GM12874 (cell line): ENCODE measurements around the gene BCAS3.

Experiments
- TF ChIP-seq, protein P1 (sequence below): IDR thresholded peaks from 2 replicates; pipeline ENCODE4 v1.5.1; 2011; ENCODE audit warnings: low read depth, mild to moderate bottlenecking, control low read depth, low read length, moderate library complexity; ENCODE audit not compliant: insufficient read depth

The BCAS3 gene

DNA sequence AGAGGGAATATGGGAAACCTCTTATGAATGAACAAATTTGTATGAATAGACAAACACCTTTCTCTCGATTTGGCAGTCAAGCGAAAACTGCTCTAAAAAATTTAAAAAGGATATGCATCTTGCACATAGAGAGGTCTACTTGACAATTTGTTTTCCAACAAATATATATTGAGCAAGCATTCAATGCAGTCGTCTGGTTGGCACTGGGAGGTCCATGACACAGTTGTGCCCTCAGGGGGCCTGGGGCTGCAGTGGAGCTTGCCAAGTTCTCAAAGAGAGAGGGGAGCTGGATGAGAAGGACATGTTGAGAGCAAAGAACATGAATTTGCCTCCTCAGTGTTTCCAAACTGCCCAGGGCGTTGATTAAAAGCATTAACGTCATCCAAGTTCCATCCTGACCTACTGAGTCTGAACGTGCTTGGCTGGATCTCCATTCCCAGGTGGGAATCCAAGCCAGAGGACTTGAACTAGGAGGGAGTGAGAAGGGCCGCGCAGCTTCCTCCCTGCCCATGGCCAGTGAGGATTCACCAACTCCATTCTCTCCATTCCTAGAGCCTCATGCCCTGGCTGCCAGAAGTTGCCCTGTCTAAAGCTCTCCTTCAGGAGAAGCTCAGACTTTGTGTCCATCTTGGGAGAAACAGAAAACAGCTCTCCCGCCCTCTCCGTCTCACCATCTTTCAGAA, 746.5 kb downstream of the BCAS3 start:
- TF ChIP-seq, protein P1, sequence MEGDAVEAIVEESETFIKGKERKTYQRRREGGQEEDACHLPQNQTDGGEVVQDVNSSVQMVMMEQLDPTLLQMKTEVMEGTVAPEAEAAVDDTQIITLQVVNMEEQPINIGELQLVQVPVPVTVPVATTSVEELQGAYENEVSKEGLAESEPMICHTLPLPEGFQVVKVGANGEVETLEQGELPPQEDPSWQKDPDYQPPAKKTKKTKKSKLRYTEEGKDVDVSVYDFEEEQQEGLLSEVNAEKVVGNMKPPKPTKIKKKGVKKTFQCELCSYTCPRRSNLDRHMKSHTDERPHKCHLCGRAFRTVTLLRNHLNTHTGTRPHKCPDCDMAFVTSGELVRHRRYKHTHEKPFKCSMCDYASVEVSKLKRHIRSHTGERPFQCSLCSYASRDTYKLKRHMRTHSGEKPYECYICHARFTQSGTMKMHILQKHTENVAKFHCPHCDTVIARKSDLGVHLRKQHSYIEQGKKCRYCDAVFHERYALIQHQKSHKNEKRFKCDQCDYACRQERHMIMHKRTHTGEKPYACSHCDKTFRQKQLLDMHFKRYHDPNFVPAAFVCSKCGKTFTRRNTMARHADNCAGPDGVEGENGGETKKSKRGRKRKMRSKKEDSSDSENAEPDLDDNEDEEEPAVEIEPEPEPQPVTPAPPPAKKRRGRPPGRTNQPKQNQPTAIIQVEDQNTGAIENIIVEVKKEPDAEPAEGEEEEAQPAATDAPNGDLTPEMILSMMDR: no peak

DNA sequence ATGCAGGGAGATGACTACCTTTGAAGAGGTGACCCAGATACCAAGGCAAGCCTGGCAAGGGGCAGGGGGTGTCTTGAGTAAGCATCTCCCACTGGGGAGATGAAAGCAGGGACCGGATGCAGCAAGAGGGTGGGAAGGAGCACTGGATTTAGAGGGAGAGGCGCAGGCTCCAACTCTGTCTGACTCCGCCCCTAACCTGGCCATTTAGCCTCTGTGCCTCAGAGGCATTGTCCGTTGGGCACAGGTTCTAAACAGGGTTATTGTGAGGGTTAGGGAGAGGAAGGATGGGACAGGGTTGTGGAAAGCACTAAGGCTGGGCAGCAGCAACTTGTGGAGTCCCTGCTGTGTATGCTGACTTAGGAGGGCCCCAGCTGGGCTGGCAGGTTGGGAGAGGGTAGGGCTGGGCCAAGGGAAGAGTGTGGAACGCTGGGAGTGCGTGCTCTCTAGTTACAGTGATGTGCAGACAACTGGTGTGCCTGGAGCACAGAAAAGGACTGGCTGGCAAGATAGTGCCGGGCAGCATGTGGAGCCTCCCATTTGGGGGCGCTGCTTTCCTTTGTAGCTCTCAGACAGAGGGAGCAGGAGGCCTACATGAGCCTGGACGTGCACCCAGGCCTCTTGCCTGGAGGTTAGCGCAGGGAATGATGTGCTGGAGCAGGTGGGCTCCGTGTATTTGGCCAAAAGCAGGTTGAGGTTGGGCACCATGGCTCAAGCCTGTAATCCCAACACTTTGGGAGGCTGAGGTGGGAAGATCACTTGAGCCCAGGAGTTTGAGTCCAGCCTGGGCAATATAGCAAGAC, 748.2 kb downstream of the BCAS3 start:
- TF ChIP-seq, protein P1: no peak

DNA sequence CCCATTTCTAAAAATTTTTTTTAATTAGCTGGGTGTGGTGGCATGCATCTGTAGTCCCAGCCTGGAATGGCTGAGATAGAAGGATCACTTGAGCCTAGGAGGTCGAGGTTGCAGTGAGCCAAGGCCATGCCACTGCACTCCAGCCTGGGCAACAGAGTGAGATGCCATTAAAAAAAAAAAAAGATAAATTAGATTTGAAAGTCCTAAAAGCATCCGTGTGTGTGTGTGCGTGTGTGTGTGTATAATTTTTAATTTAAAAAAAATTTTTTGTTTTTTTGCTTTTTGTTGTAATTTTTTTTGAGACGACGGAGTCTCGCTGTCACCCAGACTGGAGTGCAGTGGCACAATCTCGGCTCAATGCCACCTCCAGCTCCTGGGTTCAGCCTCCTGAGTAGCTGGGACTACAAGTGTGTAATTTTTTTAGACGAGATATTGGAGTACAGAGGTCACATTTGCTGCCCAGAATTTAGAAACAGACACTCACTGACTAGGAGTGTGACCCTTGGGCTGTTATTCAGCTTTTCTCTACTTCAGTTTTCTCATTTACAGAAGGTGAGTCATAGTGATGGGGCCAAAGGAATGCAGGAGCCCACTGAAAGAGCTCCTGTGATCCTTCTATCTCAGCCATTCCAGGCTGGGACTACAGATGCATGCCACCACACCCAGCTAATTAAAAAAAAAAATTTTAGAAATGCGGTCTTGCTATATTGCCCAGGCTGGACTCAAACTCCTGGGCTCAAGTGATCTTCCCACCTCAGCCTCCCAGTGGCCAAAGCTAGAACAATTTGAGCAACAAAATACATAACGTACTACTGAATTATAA, 749.0 kb downstream of the BCAS3 start:
- TF ChIP-seq, protein P1: no peak

DNA sequence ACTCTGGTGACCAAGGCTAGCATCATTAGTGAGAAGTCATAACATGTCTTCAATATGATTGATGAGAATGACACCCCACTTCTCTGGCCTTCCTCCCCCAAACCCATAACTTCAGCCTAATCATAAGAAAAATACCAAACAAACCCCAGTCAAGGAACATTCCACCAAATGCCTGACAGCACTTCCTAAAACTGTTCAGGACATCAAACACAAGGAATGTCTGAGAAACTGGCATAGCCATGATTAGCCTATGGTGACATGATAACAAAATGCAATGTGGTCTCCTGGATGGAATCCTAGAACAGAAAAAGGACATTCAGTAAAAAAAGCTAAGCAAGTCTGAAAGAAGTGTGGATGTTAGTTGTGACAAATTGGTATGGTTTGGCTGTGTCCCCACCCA, 749.9 kb downstream of the BCAS3 start:
- TF ChIP-seq, protein P1: no peak

DNA sequence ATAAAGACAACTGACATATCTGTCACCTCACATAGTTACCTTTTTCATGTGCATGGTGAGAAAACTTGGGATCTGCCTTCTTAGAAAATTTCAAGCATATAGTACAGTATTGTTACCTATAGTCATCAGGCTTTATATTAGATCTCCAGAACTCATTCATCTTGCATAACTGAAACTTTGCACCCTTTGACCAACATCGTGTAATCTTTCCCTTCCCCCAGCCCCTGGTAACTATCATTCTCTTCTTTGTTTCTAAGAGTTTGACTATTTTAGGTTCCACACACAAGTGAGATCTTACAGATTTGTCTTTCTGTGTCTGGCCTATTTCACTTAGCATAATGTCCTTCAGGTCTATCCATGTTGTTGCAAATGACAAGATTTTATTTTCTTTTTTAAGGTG, 751.6 kb downstream of the BCAS3 start:
- TF ChIP-seq, protein P1: no peak

DNA sequence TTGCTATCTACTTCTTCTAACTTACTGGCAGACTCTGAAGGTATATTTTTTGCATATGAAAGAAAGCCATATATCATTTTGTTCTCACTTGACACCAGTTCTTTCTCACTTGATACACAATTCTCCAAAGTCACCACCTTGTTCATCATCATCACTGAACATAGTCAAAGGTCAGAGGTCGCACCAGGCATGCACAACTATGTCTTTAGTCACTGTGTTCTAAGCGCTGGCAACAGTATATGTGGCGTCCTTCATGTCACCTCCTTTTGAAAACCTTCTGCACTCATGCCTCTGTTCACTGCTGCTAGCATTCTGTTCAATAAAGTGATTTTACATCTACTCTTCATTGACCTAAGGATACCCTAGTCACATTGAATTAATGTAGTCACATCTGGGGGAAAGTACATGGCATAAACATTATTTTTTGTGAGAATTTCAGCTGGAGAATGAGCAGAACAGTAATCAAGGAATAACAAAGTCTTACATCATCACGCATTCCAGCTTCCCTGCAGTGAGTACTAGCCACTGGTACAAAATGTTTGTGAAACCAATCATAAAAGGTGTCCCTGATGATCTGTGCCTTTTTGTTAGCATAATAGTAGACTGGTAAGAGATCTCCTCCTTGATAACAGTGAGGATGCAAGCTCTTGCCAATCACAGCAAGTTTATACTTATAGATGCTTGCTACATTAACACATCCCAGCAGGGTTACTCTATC, 754.1 kb downstream of the BCAS3 start:
- TF ChIP-seq, protein P1: no peak
